OCI-LY1 (cell line): ENCODE data around the gene DYNLRB1.

Experiments used
- CTCF ChIP-seq: fragments of 200-600 bp; sonication (generic), shearing (Covaris generic); IDR thresholded peaks from 2 replicates; pipeline ENCODE4 v1.5.1; 2017; ENCODE audit warnings: mild to moderate bottlenecking, antibody characterized with exemption, low read length, moderate library complexity, mixed read lengths
- EZH2 ChIP-seq: fragments of 200-600 bp; sonication (generic), shearing (Covaris generic); IDR thresholded peaks from 2 replicates; pipeline ENCODE4 v1.8.0; 2017; ENCODE audit warnings: borderline replicate concordance, mixed run types, mild to moderate bottlenecking, antibody characterized with exemption, low read length, moderate library complexity, mixed read lengths

GRCh38 chr20:34560614-34561013, 44.4 kb downstream of the DYNLRB1 start:
- TF ChIP-seq CTCF (no peak), EZH2 (no peak)
